AML-193 (cell line): ENCODE results near the gene GOLGB1.

Experiments
- DNase-seq, 2 experiments: peaks; one replicate each; lab custom pipeline; 2025; lab: John Stamatoyannopoulos, UW

GOLGB1 gene

DNA sequence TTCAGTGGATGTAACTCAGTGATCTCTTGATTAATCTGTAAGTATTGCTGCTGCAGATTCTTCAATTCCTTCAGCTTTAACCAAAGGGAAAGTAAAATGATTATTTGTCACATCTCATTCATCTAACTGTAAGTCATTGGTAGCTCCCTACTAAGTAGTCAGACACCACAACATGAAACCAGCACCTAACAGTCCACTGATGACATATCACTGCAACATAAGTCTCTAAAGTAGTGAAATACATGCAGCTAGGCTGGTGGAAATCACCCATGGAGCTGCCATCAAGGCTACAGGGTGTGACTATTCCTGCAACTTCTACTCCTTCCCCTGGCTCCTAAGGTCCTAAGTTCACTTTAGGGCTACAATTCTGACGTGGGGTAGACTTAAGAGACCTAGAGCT is 67.7 kb downstream of the GOLGB1 start:
- DNase-seq = no peak

- no peak for DNase-seq
Measured at GRCh38 chr3:121677141-121677540, 72.4 kb downstream of the GOLGB1 start.

- no peak for DNase-seq
Measured at GRCh38 chr3:121670676-121671075, 78.9 kb downstream of the GOLGB1 start.

DNA sequence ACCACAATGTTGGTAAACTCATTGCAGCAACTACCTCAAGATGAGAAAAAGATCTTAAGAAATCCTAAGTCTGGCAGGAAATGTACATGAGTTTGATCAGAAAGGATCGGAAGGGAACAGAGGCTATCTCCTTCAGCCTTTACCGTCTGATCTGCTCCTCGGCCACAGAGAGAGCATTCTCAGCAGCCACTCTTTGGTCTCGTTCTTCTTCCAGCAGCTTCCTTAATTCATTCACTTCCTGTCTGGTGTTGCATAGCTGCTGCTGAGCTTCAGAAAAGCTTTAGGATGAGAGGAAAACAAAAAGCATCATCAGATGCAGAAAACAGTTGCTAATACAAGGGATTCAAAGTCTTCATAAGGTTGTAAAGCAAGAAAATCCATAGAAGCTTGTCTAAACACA is 82.2 kb downstream of the GOLGB1 start:
- DNase-seq = no peak

DNA sequence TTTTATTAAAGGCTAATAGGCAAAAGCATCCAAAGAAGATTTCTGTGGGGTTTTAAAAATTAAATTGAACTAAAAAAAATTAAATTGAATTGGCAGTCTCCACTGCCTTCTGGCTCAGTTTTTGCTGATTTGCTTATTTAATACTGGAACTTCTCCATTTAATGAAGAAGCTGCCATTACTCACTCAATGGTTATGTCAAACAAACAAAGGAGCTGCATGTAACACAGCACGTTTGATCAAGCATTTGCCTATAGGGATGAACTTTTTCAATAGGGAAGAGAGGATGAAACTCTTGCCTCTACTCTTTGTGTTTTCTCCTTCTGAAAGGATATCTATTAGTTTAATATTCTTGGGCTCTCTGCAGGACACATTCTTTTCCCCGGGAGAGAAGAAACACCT is 84.1 kb downstream of the GOLGB1 start:
- DNase-seq = no peak

GRCh38 chr3:121663171-121663847 is 86.2 kb downstream of the GOLGB1 start:
- DNase-seq = no peak

- no peak for DNase-seq
Measured at GRCh38 chr3:121662742-121663141, 86.8 kb downstream of the GOLGB1 start.

- no peak for DNase-seq
Measured at GRCh38 chr3:121661376-121661775, 88.2 kb downstream of the GOLGB1 start.

DNA sequence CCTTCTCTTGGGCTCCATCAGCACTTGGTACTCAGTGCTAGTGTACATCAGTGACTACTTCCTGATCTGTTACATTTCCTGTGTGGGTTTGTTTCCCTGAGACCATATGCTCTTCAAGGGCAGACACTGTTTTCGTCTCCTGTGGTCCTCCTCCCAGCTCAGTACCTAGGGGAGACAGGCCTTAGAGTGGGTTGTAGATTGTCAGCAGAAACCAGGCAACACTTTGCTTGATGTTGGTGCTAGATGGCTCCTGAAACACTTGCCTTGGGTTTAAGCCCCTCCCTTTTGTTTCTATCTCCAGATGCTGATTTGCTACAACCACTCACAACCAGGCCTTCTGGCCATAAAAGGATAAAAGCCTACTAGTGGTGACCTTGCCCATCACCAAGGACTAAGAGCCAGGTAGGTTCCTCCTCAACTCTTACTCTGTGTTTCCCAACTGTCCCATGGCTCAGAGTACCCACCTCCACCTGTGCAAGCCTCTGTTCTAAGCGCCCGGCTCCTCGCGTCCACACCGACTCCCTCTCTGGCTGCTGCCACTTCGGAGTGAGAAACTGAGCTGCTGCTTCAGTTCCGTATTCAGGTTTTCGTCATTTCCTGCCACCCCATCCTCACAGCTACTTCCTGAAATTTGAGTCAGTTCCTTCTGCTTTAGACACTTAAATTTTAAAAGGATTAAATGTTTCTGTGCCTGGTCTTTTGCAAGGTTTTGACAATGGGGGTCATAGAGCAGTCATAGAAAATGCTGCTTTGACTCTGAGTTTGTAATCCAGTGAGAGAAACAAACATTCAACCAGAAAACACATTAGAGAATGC is 89.0 kb downstream of the GOLGB1 start, which contains the start of gene HCLS1:
HCLS1 (minus strand) TSS at position 548 of the 816 bp plus-strand sequence. CDS start 2,556 bp downstream, outside the sequence.
- peak; percentile 97 for DNase-seq

GRCh38 chr3:121659586-121659985 is 90.0 kb downstream of the GOLGB1 start:
- peak in 1 of 2 experiments; percentile 16 for DNase-seq

GRCh38 chr3:121658716-121659435 is 90.7 kb downstream of the GOLGB1 start:
- DNase-seq = no peak

DNA sequence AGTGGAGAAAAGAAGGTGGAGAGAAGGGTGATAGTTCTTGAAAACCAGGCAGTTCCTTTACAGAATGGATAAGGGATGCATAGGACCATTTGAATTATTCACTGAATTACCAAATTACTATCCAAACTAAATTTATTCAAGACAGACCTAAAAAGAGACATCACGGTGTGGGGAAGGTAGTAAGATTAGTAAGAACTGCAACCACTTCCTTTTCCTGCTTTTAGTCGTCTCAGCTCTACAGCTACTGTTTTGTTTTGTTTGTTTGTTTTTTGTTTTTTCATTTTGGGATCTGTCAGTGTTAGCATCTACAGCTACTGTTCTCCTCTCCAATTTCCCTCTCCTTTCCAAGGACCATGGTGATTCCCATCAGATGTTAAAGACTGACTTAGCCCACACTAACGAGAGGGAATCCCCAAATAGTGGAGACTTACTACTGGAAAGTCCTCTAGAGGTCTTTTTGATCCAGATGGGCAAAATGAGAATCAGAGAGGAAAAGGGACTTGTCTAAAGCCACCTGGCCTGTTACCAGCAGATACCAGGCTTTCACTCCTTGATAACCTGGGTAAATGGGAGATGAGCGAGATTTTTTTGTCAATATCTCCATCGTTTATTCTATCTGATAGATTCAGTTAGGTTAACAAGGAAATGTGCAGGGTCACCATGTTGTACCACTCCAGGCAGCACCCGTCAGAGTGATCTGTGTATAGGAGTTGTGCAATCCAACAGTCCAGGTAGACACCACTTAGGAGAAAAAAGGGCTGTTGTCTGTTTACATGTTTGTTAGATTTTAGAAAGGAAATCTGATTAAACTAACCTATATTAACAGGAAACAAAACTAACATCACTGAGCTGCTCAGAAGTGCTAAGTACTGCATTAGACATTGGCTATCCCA is 94.8 kb downstream of the GOLGB1 start:
- no peak for DNase-seq

GRCh38 chr3:121651684-121652083 is 97.9 kb downstream of the GOLGB1 start:
- no peak for DNase-seq

DNA sequence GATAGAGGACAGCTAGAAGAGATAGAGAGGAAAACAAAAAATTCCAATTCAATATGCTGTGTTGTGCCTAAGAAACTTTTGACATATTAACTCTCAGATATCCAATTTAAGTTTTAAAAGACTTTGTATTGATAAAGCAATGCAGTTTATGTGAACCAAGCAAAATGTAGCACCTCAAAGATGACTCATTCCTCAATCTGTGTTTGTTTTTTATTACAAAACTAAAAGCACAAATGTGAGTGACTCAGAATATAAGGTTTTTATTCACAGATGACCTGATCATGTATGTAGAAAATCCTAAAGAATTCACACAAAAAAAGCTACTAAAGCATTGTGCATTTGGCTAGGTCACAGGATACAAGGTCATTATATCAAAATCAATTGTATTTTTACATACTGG is 99.9 kb downstream of the GOLGB1 start:
- DNase-seq = no peak

DNA sequence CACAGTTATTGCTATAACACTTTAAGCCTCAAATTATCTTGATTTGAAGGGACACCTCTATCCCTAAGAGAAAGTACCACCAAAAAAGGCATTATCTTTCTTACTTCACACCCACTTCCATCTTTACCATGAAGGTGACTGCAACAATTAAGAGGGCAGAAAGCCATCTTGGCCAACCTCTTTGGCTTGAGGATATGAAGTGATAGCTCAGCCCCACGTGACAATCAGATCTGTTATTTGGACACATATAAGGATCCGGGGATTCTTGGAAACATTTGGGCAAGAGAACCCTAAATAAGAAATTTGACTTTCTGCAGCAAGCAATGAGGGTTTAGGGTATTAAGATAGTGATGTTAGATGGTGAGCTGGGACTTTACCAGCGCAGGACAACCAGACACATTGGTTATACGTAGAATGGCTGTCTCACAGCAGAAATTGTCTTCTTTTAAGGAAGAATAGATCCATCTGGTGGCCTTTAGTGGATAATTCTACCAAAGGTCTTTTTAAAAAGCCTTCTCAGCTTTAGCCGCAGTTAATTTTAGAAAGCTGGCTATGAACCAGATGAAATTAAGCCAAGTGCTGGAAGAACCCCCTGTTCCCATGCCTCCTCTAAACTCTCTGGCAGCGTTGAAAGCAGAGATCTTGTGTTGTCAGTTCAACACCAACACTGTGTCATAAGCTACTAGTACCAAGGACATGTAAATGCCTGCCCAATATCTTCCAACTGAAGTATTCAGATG is 101.2 kb downstream of the GOLGB1 start:
- DNase-seq = no peak

DNA sequence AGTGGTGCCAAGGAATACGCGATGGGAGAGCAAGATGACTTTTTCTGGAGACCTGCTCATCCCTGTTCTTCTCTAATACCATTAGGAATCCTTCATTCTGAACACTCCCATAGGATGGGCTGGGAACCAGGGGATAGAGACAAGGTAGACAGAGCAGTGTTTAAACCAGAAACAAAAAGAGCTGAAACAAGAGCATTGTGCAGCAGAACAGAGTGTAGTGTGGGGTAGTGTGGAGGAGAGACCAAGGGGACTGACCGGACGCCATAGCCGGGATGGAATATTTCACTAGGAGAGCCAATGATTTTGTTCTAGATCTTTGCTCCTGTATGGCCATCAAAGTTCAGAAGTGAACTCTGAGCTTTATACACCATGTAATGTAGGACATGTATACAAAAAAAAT is 104.5 kb downstream of the GOLGB1 start:
- no peak for DNase-seq

GRCh38 chr3:121642601-121643314 is 106.8 kb downstream of the GOLGB1 start:
- DNase-seq = no peak

- no peak for DNase-seq
Measured at GRCh38 chr3:121641127-121641526, 108.4 kb downstream of the GOLGB1 start.

DNA sequence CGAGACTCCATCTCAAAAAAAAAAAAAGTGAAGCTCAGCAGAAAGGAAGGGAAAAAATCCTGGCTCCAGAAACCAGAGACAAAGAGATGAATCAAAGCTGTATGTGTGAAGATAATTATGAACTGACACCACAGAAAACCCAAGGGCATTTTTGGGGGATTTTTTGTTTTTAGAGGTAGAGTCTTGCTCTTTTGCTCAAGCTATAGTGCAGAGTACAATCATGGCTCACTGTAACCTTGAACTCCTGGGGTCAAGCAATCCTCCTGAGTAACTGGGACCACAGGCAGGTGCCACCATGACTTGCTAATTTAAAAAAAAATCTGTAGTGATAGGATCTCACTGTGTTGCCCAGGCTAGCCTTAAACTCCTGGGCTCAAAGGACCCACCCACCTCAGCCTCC is 111.6 kb downstream of the GOLGB1 start:
- no peak for DNase-seq

- no peak for DNase-seq
Measured at GRCh38 chr3:121630355-121630754, 119.2 kb downstream of the GOLGB1 start.
